K562 (cell line): ENCODE results near the gene IFNB1. TPM values are rescaled to one million over a fixed set of nuclear protein-coding genes. Genes with fewer than 3 reads are reported as not detected.

Source experiments
- ATAC-seq: fragments of 200-7000 bp; cut with Tn5 transposase; 3 replicates; pipeline ENCODE4 v1.9.1; 2020; ENCODE audit warnings: moderate library complexity
- BruUV-seq: library from RNA; stranded (reverse); fragments of 400-500 nt; replicated peaks from 2 replicates; lab custom pipeline; 2021; lab: Mats Ljungman, UMichigan
- CTCF ChIA-PET: fragments of 300-600 bp; formaldehyde crosslinking; extraction: SDS; loops from one replicate; lab custom pipeline; 2021; ENCODE audit warnings: low intra/inter-chr PET ratio; lab: Yijun Ruan, JAX
- POLR2A ChIA-PET: fragments of 300-600, 350-650 bp; sonication (Branson Sonifier 250); formaldehyde crosslinking; extraction: SDS; loops from one replicate; lab custom pipeline; 2021; ENCODE audit warnings: antibody characterized with exemption, inconsistent platforms; lab: Yijun Ruan, JAX
- DNase-seq, 4 experiments: peaks; one replicate each; pipeline versions ENCODE4 v3.0.0 to v3.0.0-alpha.2; 2011 to 2018; ENCODE audit warnings: low spot score in 3 of 4, mixed read lengths in 3 of 4; ENCODE audit errors: extremely low read depth in 1 of 4
- FAIRE-seq: peaks from 2 replicates; lab custom pipeline; 2011; peaks lifted over from hg19 to GRCh38; lab: Jason Lieb, UNC
- H2AFZ ChIP-seq: 2 replicates; pipeline ENCODE4 v1.6.0; 2011; ENCODE audit warnings: low read depth, low read length, control low read depth, inconsistent platforms
- H3K27ac ChIP-seq: fragments of 200-600 bp; 3 replicates; pipeline ENCODE4 v1.8.0; 2011; ENCODE audit warnings: low read depth, mild to moderate bottlenecking, control low read depth, inconsistent platforms, low read length, moderate library complexity, mixed read lengths; ENCODE audit errors: extremely low read depth
- H3K27me3 ChIP-seq, 2 experiments: fragments of 300-600 bp in 1 of 2; 2 replicates in 1 of 2; 3 replicates in 1 of 2; pipeline versions ENCODE4 v1.6.0 to v1.8.0; 2011; ENCODE audit warnings: inconsistent platforms in 2 of 2, low read length in 2 of 2, mild to moderate bottlenecking in 1 of 2, mixed read lengths in 1 of 2, moderate library complexity in 1 of 2; ENCODE audit not compliant: control insufficient read depth in 2 of 2, insufficient read depth in 2 of 2
- H3K36me3 ChIP-seq: fragments of 300-600 bp; 3 replicates; pipeline ENCODE4 v1.8.0; 2011; ENCODE audit warnings: mild to moderate bottlenecking, low read length, inconsistent platforms; ENCODE audit not compliant: control insufficient read depth, insufficient read depth
- H3K4me1 ChIP-seq, 2 experiments: fragments of 200-600 bp in 1 of 2; replicated peaks in 1 of 2; 2 replicates in 1 of 2; 3 replicates in 1 of 2; pipeline versions ENCODE4 v1.5.1 to v1.8.0; 2011; ENCODE audit warnings: inconsistent platforms in 2 of 2, low read length in 2 of 2, mild to moderate bottlenecking in 1 of 2, mixed read lengths in 1 of 2, moderate library complexity in 1 of 2; ENCODE audit not compliant: control insufficient read depth in 2 of 2, insufficient read depth in 2 of 2
- H3K4me2 ChIP-seq: 2 replicates; pipeline ENCODE4 v1.6.1; 2011; ENCODE audit warnings: low read length, control low read depth, inconsistent platforms, mixed read lengths; ENCODE audit not compliant: insufficient read depth
- H3K4me3 ChIP-seq: fragments of 200-600 bp; sonication (generic), shearing (Covaris generic); 2 replicates; pipeline ENCODE4 v1.5.1; 2016; ENCODE audit warnings: control low read depth, inconsistent platforms
- H3K79me2 ChIP-seq: fragments of 200-600 bp; 3 replicates; pipeline ENCODE4 v1.8.0; 2011; ENCODE audit warnings: low read length, inconsistent platforms; ENCODE audit not compliant: control insufficient read depth, insufficient read depth
- H3K9ac ChIP-seq, 2 experiments: 2 replicates each; pipeline versions ENCODE4 v1.6.0 to v1.6.1; 2011; ENCODE audit warnings: low read depth in 2 of 2, low read length in 2 of 2, control low read depth in 1 of 2, inconsistent platforms in 1 of 2, mild to moderate bottlenecking in 1 of 2, mixed read lengths in 1 of 2; ENCODE audit not compliant: insufficient read depth in 1 of 2
- H3K9me1 ChIP-seq: one replicate; pipeline ENCODE4 v1.6.0; 2011; ENCODE audit warnings: inconsistent platforms, mild to moderate bottlenecking, low read length, moderate library complexity; ENCODE audit not compliant: control insufficient read depth, insufficient read depth
- H3K9me3 ChIP-seq: replicated peaks from 2 replicates; pipeline ENCODE4 v1.5.1; 2011; ENCODE audit warnings: low read depth, low read length, inconsistent platforms; ENCODE audit not compliant: control insufficient read depth, insufficient read depth
- H4K20me1 ChIP-seq: replicated peaks from 2 replicates; pipeline ENCODE4 v1.6.1; 2011; ENCODE audit warnings: low read length, inconsistent platforms, mixed read lengths; ENCODE audit not compliant: control insufficient read depth, insufficient read depth
- CREB3L1 ChIP-seq: fragments of 450-650 bp; IDR thresholded peaks from 2 replicates; pipeline ENCODE4 v1.6.1; 2014; ENCODE audit warnings: low read depth, mild to moderate bottlenecking, moderate library complexity, borderline replicate concordance
- CSDE1 ChIP-seq, 2 experiments: fragments of 450-650 bp; IDR thresholded peaks; 2 replicates each; pipeline ENCODE4 v1.6.1; 2016; ENCODE audit warnings: mild to moderate bottlenecking in 1 of 2
- ERF ChIP-seq: fragments of 450-650 bp; formaldehyde crosslinking; IDR thresholded peaks from 2 replicates; pipeline ENCODE4 v1.4.0; 2020; ENCODE audit warnings: mild to moderate bottlenecking, mixed read lengths
- KDM2B ChIP-seq: fragments of 250-450 bp; sonication (Bioruptor Pico); IDR thresholded peaks from 2 replicates; pipeline ENCODE4 v1.8.0; 2021; ENCODE audit warnings: mild to moderate bottlenecking, moderate library complexity
- MTF1 ChIP-seq: fragments of 250-450 bp; sonication (Bioruptor Pico); IDR thresholded peaks from 2 replicates; pipeline ENCODE4 v1.9.0; 2021; ENCODE audit warnings: moderate library complexity, mild to moderate bottlenecking, inconsistent platforms, borderline replicate concordance
- NCOA4 ChIP-seq: fragments of 450-650 bp; IDR thresholded peaks from 2 replicates; pipeline ENCODE4 v1.6.1; 2018; ENCODE audit warnings: mild to moderate bottlenecking; ENCODE audit not compliant: partially characterized antibody
- SIRT6 ChIP-seq: IDR thresholded peaks from one replicate; pipeline ENCODE4 v1.6.1; 2012; ENCODE audit warnings: low read depth, mild to moderate bottlenecking, control low read depth, inconsistent platforms, low read length, moderate library complexity
- SLC30A9 ChIP-seq: fragments of 250-450 bp; sonication (Bioruptor Pico); IDR thresholded peaks from 2 replicates; pipeline ENCODE4 v1.8.0; 2022; ENCODE audit warnings: mild to moderate bottlenecking, moderate library complexity
- ZC3H8 ChIP-seq: fragments of 450-650 bp; IDR thresholded peaks from 2 replicates; pipeline ENCODE4 v1.6.1; 2017
- WGBS: fragments of 100-300 bp; shearing (Covaris generic); methylation state at CpG from one replicate; pipeline ENCODE4 v1.1.6; 2016; ENCODE audit warnings: low coverage, mixed read lengths; ENCODE audit not compliant: insufficient coverage; ENCODE audit errors: missing lambda C conversion rate; 5-methylcytosine and 5-hydroxymethylcytosine counted together
- in situ Hi-C: fragments of 300-500 bp; cut with MboI; formaldehyde crosslinking; loops from 4 replicates; pipeline ENCODE4 v1.15.0; 2018; ENCODE audit warnings: inconsistent platforms, mixed read lengths
- intact Hi-C: fragments of 100-400 bp; cut with micrococcal nuclease; formaldehyde crosslinking; loops from 2 replicates; pipeline ENCODE4 v1.14.2; 2022
- polyA plus RNA-seq, 8 experiments: library from polyadenylated mRNA; depleted of rRNA in 4 of 8; stranded (reverse) in 5 of 8; unstranded in 3 of 8; fragments of >200 nt; fragmentation: Nextera tagmentation in 2 of 8; fragmentation: Illumina TruSeq in 1 of 8; extraction: Ambion mirVana in 2 of 8; extraction: Trizol in 1 of 8; gene quantifications; 2 replicates each; pipeline versions ENCODE4 v1.2.1 to v1.2.3, GENCODE V29; 2011 to 2014; ENCODE audit warnings: inconsistent platforms in 1 of 8, missing spikeins in 1 of 8
- total RNA-seq, 7 experiments: library from RNA; depleted of rRNA in 6 of 7; stranded (reverse); fragments of >200 nt in 6 of 7; fragmentation: Illumina TruSeq in 2 of 7; extraction: Trizol in 2 of 7; gene quantifications; 2 replicates each; pipeline versions ENCODE4 v1.2.1 to v1.2.3, GENCODE V29; 2011 to 2021; ENCODE audit warnings: low replicate concordance in 1 of 7

The IFNB1 gene
- total and polyA plus RNA-seq, 9 of the 15 experiments (the other 6 are each of a cell fraction or from before 2014, with no cell fraction given), result not detected

DNA sequence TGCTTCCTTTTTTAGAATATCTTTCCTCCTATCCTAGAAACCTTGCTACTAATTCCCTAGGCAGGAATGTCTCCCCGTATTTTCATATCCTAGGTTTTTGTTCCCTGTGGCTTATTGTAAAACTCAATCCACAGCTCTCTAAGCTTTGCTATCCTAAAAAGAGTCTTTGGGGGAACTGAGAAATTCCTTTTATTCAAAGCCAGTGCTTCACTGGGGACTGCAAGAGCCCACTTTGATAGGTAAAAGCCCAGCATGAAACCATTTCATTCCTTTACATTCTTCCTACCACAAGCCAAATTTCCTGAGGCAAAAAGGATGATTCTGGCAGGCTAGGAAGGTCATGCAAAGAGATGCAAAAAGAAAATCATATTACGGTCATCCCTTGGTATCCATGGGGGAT lies 40.5 kb downstream of the IFNB1 start:
- no TSS peak for BruUV-seq

GRCh38 chr9:21031808-21032183 lies 45.9 kb downstream of the IFNB1 start:
- H3K79me2 ChIP-seq, result no peaks in the 10 kb centered on the region
- H3K36me3 ChIP-seq, result no peaks in the 10 kb centered on the region
- no CpG with 5 or more reads among the region's 22 CpGs for WGBS
- DNase-seq (no peak), FAIRE-seq (no peak), ATAC-seq (no peak)
- ChIA-PET POLR2A (no interaction called here), CTCF (no interaction called here)
- no peaks in the 10 kb centered on the region for H4K20me1 ChIP-seq
- no peak overlapping the region for H3K27ac ChIP-seq
- no TSS peak for BruUV-seq
- H3K4me2 ChIP-seq, result no peak overlapping the region
- TF ChIP-seq CREB3L1 (no peak), SLC30A9 (CRISPR knock-in tag) (no peak), ERF (CRISPR knock-in tag) (no peak), NCOA4 (no peak), ZC3H8 (no peak), CSDE1 (IDR thresholded peaks at IDR 0.05) (no peak), MTF1 (CRISPR knock-in tag) (no peak)
- no peak overlapping the region for H3K9ac ChIP-seq
- no peak overlapping the region for H3K4me3 ChIP-seq
- no peak overlapping the region for H2AFZ ChIP-seq
- H3K9me1 ChIP-seq, result no peaks in the 10 kb centered on the region
- no peaks in the 10 kb centered on the region for H3K27me3 ChIP-seq
- intact Hi-C loops (no loop called here), in situ Hi-C loops (no loop called here)
- no peaks in the 10 kb centered on the region for H3K4me1 ChIP-seq
- H3K9me3 ChIP-seq, result no peaks in the 10 kb centered on the region

More for the DNA sequence above, 40.5 kb downstream of the IFNB1 start:
- in situ Hi-C loops (no loop called here), intact Hi-C loops (no loop called here)
- H3K27ac ChIP-seq, result no peak overlapping the region
- FAIRE-seq (no peak), ATAC-seq (no peak), DNase-seq (no peak)
- TF ChIP-seq SIRT6 (no peak), KDM2B (no peak)
- H3K4me3 ChIP-seq, result no peak overlapping the region
- no peaks in the 10 kb centered on the region for H3K79me2 ChIP-seq
- H2AFZ ChIP-seq, result no peak overlapping the region
- no peaks in the 10 kb centered on the region for H3K27me3 ChIP-seq
- H3K9me3 ChIP-seq, result no peaks in the 10 kb centered on the region
- CTCF ChIA-PET, result no interaction called here
- H4K20me1 ChIP-seq, result no peaks in the 10 kb centered on the region
- H3K4me2 ChIP-seq, result no peak overlapping the region
- H3K9ac ChIP-seq, result no peak overlapping the region
- no CpG with 5 or more reads among the region's 2 CpGs for WGBS
- no peaks in the 10 kb centered on the region for H3K36me3 ChIP-seq
- POLR2A ChIA-PET, result no interaction called here
- H3K9me1 ChIP-seq, result no peaks in the 10 kb centered on the region
- H3K4me1 ChIP-seq, result no peaks in the 10 kb centered on the region
